Adrenal gland (tissue), 12 donors: Measurements from ENCODE around the gene PEX10. TPM values are rescaled to one million over a fixed set of nuclear protein-coding genes. Genes with fewer than 3 reads are reported as not detected.

Experiments used
- DNase-seq, 7 donors: peaks; one replicate each; pipeline ENCODE4 v3.0.0-alpha.2; 2019 to 2020
- H3K27ac ChIP-seq, 5 donors: fragments of 200-600 bp; sonication (generic) in 4 of 5; 1 replicate in 3 of 5; 2 replicates in 2 of 5; pipeline versions ENCODE4 v1.5.1 to v1.8.0; 2016 to 2020; ENCODE audit warnings: mild to moderate bottlenecking in 1 of 5
- H3K27me3 ChIP-seq: fragments of 200-600 bp; 2 replicates; pipeline ENCODE4 v1.8.0; 2021
- H3K36me3 ChIP-seq, 2 donors: fragments of 200-600 bp; replicated peaks in 1 of 2; 1 replicate in 1 of 2; 2 replicates in 1 of 2; pipeline versions ENCODE4 v1.5.1 to v1.8.0; 2018 to 2022
- H3K4me1 ChIP-seq, 2 donors: fragments of 200-600 bp; replicated peaks in 1 of 2; 1 replicate in 1 of 2; 2 replicates in 1 of 2; pipeline versions ENCODE4 v1.5.1 to v1.8.0; 2018 to 2021
- H3K4me3 ChIP-seq, 4 donors: fragments of 200-600 bp; sonication (generic) in 3 of 4; one replicate each; pipeline ENCODE4 v1.5.1; 2016 to 2018
- H3K9me3 ChIP-seq, 3 donors: fragments of 200-600 bp; sonication (generic) in 1 of 3; replicated peaks in 1 of 3; 1 replicate in 2 of 3; 2 replicates in 1 of 3; pipeline versions ENCODE4 v1.5.1 to v1.8.0; 2016 to 2021
- CTCF ChIP-seq, 6 experiments: fragments of 450-650 bp in 4 of 6; fragments of 200-600 bp in 2 of 6; sonication (generic) in 1 of 6; IDR thresholded peaks; 1 replicate in 5 of 6; 2 replicates in 1 of 6; pipeline versions ENCODE4 v1.5.1 to v1.8.0; 2016 to 2021; ENCODE audit warnings: antibody characterized with exemption in 6 of 6, mild to moderate bottlenecking in 2 of 6, moderate library complexity in 1 of 6
- POLR2A ChIP-seq, 2 donors: fragments of 450-650 bp; IDR thresholded peaks; one replicate each; pipeline ENCODE4 v1.6.1; 2017; ENCODE audit warnings: antibody characterized with exemption in 2 of 2, mild to moderate bottlenecking in 2 of 2, moderate library complexity in 1 of 2
- WGBS, 4 donors: extraction: QIAGEN DNeasy Blood & Tissue Kit in 2 of 4; methylation state at CpG; one replicate each; pipeline versions ENCODE4 v1.1.5 to v1.1.7; 2013 to 2017; 5-methylcytosine and 5-hydroxymethylcytosine counted together
- intact Hi-C, 2 donors: fragments of 100-400 bp; cut with DNase I; formaldehyde crosslinking; loops; one replicate each; pipeline versions ENCODE4 v1.14.1 to v1.15.0; 2022 to 2023
- polyA plus RNA-seq, 3 donors: library from polyadenylated mRNA; stranded (reverse); fragments of 200-250 nt in 2 of 3; fragments of 350-450 nt in 1 of 3; fragmentation: Illumina TruSeq in 1 of 3; extraction: RNeasy Lipid Tissue Mini Kit (QIAGEN cat#74804) in 1 of 3; gene quantifications; one replicate each; pipeline ENCODE4 v1.2.3, GENCODE V29; 2013 to 2014
- total RNA-seq, 9 donors: library from RNA; depleted of rRNA in 4 of 9; stranded (reverse); fragments of >200 nt in 4 of 9; fragments of 120-200 nt in 1 of 9; fragmentation: NEBNext Ultra II Directional in 1 of 9; extraction: Animal tissue kit (Norgen Biotek cat#: 25700) in 1 of 9; gene quantifications; one replicate each; pipeline versions ENCODE4 v1.1.0 to v1.2.4, GENCODE V29; 2013 to 2023
- donor health status: healthy with polysubstance abuse.
- donor health status: Bipolar disorder and iron deficiency.
- donor health status: DM: yes; HTN: yes; CAD: no.
- donor health status: DM: no; HTN: no; CAD: no.
- donor health status: DM: no; HTN: no; CAD: no.
- donor health status: DM: yes; HTN: yes; CAD: no.

Gene PEX10
- total and polyA plus RNA-seq, 12 donors: 25.3 to 81.5 (median 44.7) TPM

DNA sequence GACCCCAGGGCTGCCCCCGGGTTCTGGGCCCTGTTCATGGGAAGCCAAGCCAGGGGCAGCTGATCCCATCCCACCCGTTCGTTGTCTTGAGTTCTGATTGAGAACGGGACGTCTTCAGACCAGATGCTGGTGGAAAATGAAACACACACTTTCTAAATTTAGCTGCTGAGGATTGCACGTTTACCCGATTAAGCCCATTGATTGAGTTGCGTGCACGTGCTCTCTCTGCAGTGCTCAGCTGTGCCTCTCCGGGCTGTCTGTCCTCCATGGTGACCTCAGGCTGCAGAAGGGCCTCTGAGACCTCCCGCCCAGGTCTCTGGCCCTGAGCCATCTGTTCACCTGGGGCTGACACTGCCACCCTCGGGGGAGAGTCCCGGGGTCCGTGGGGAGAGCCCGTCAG, 27.0 kb upstream of the PEX10 start:
- Histone ChIP-seq H3K4me1 (no peaks in the 10 kb centered on the region), H3K27ac (no peak overlapping the region), H3K27me3 (peaks cover 28% of the 10 kb centered on the region), H3K4me3 (no peak overlapping the region), H3K9me3 (no peaks in the 10 kb centered on the region), H3K36me3 (no peaks in the 10 kb centered on the region)
- no peak for TF ChIP-seq CTCF (IDR thresholded peaks at IDR 0.05)
- no peak for TF ChIP-seq POLR2A (IDR thresholded peaks at IDR 0.05)
- DNase-seq: no peak
- intact Hi-C loops: loop anchor here in 1 of 2 donors (5.0 kb wide), 1 partner anchor 48 kb away; no protein-coding TSS in a partner anchor
- WGBS, 4 donors: 63 to 71% (median 69%) methylated on average over 11 to 15 of the region's 15 CpGs

- peaks cover 23% of the 10 kb centered on the region for H3K27me3 ChIP-seq
- intact Hi-C loops: loop anchor here in 1 of 2 donors (5.0 kb wide), 1 partner anchor 49 kb away; no protein-coding TSS in a partner anchor
- 80 to 86% (median 83%) methylated on average over 5 to 14 of the region's 14 CpGs for WGBS, 4 donors
- H3K36me3 ChIP-seq: no peaks in the 10 kb centered on the region
- H3K9me3 ChIP-seq: no peaks in the 10 kb centered on the region
- H3K4me1 ChIP-seq: no peaks in the 10 kb centered on the region
- no peak for DNase-seq
- no peak for TF ChIP-seq POLR2A (IDR thresholded peaks at IDR 0.05)
- no peak for TF ChIP-seq CTCF (IDR thresholded peaks at IDR 0.05)
- H3K4me3 ChIP-seq: no peak overlapping the region
- H3K27ac ChIP-seq: no peak overlapping the region
These were observed 26.3 kb upstream of the PEX10 start for GRCh38 chr1:2438641-2439040.

DNA sequence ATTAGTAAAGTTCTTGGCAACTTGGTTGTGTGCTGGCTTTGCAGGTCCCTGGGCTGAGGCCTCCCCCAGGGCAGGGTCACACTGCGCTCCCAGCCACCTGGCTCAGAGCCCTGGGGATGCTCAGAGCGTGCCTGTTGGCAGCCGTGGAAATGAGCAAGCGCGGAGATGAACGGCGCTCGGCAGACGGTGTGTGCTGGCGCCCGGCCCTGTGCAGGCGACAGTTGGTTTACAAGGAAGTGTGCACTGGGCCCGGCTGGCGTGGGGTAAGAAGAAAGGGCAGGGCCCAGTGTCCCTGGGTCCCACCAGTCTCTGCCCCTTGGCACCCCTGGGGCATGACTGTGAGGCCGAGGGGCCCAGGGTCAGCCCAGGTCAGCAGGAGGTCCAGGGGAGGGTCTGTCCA, 25.7 kb upstream of the PEX10 start:
- WGBS, 4 donors: 68 to 84% (median 83%) methylated on average over 14 to 15 of the region's 15 CpGs
- Histone ChIP-seq H3K27me3 (peaks cover 20% of the 10 kb centered on the region), H3K4me3 (no peak overlapping the region), H3K27ac (no peak overlapping the region), H3K36me3 (no peaks in the 10 kb centered on the region), H3K4me1 (no peaks in the 10 kb centered on the region), H3K9me3 (no peaks in the 10 kb centered on the region)
- DNase-seq: no peak
- intact Hi-C loops: loop anchor here in 1 of 2 donors (5.0 kb wide), 1 partner anchor 49 kb away; no protein-coding TSS in a partner anchor
- TF ChIP-seq POLR2A (IDR thresholded peaks at IDR 0.05): no peak

- Histone ChIP-seq H3K9me3 (no peaks in the 10 kb centered on the region), H3K4me1 (no peaks in the 10 kb centered on the region), H3K27me3 (peaks cover 17% of the 10 kb centered on the region), H3K27ac (no peak overlapping the region), H3K4me3 (no peak overlapping the region), H3K36me3 (no peaks in the 10 kb centered on the region)
- DNase-seq: no peak
- WGBS, 4 donors: 82 to 86% (median 82%) methylated on average over 15 of the region's 15 CpGs
- TF ChIP-seq POLR2A (IDR thresholded peaks at IDR 0.05) (no peak), CTCF (IDR thresholded peaks at IDR 0.05) (no peak)
- intact Hi-C loops: loop anchor here in 1 of 2 donors (5.0 kb wide), 1 partner anchor 50 kb away; no protein-coding TSS in a partner anchor
These were observed 25.3 kb upstream of the PEX10 start for GRCh38 chr1:2437617-2438016.

- 67 to 90% (median 83%) methylated on average over 4 to 7 of the region's 7 CpGs; no CpG with 5 or more reads in 1 of the 4 donors for WGBS, 4 donors
- peaks cover 15% of the 10 kb centered on the region for H3K27me3 ChIP-seq
These were observed 24.5 kb upstream of the PEX10 start for GRCh38 chr1:2436876-2437275.

More at GRCh38 chr1:2436876-2437275, 24.5 kb upstream of the PEX10 start:
- H3K27ac ChIP-seq: no peak overlapping the region
- no peaks in the 10 kb centered on the region for H3K36me3 ChIP-seq
- TF ChIP-seq CTCF (IDR thresholded peaks at IDR 0.05): no peak
- no peak for TF ChIP-seq POLR2A (IDR thresholded peaks at IDR 0.05)
- H3K4me1 ChIP-seq: no peaks in the 10 kb centered on the region
- intact Hi-C loops: loop anchor here in 1 of 2 donors (5.0 kb wide), 1 partner anchor 50 kb away; no protein-coding TSS in a partner anchor
- H3K9me3 ChIP-seq: no peaks in the 10 kb centered on the region
- DNase-seq: no peak
- no peak overlapping the region for H3K4me3 ChIP-seq
